GM18867 (cell line): ENCODE measurements around the gene FBXO11.

ENCODE experiments used
- ATAC-seq: cut with Tn5 transposase; IDR thresholded peaks from one replicate; pipeline ENCODE4 v1.9.1; 2021; ENCODE audit warnings: mild to moderate bottlenecking, moderate library complexity; ENCODE audit not compliant: unreplicated experiment

FBXO11 gene

DNA sequence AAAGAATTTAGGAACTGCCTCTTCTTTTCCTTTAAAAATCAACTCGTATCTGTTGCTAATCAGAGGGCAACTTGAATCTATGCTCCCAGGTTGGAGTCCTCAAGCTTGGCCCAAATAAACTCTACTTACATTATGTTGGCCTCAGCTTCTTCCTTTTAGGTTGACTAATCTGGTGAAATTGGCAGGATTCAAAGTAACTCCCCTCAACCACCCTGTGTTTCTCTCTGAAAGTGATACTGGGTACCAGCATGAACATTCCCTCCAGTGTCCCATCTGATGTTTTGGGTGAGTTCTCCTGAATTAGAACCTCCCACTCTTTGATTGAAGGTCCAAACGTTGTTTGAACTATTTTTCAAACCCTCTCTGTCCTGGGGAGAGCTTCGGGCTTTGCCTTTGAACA is 164.7 kb downstream of the FBXO11 start:
- no peak for ATAC-seq

GRCh38 chr2:47741101-47741500 is 165.2 kb downstream of the FBXO11 start:
- ATAC-seq, result no peak
